ACHN (cell line): ENCODE results near the gene NUTF2.
"Not testable (repeated sequence)": the region's sequence is repeated elsewhere in the genome, so short reads cannot be mapped to it uniquely, and the experiment has no call there.

Experiments
- DNase-seq: peaks from one replicate; pipeline ENCODE4 v3.0.0-alpha.2; 2015
- in situ Hi-C: cut with HindIII; loops from 2 replicates; pipeline ENCODE4 v1.10.0; 2017; ENCODE audit warnings: low sequenced_read_pairs, low pct_ligation_motif_present, low pct_unique_long_range_greater_than_20kb

The NUTF2 gene

DNA sequence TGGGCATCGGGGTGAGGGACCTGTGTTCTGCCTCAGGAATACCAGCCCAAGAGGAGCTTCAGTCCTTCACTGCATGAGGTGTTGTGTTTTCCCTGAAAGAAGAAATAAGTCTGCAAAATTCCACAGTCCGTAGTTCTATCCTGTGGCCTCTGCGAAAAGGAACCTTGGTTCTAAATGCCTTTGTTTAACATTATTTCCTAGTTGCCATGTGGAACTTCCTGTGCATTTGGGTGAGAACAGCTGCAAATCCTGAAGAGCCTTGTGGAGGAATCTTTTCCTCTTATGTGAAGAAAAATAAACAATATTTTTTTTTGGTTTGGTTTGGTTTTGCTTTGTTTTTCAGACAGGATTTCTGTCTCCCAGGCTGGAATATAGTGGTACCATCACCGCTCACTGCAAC is 56.1 kb downstream of the NUTF2 start:
- DNase-seq = no peak
- in situ Hi-C loops = no loop called here

DNA sequence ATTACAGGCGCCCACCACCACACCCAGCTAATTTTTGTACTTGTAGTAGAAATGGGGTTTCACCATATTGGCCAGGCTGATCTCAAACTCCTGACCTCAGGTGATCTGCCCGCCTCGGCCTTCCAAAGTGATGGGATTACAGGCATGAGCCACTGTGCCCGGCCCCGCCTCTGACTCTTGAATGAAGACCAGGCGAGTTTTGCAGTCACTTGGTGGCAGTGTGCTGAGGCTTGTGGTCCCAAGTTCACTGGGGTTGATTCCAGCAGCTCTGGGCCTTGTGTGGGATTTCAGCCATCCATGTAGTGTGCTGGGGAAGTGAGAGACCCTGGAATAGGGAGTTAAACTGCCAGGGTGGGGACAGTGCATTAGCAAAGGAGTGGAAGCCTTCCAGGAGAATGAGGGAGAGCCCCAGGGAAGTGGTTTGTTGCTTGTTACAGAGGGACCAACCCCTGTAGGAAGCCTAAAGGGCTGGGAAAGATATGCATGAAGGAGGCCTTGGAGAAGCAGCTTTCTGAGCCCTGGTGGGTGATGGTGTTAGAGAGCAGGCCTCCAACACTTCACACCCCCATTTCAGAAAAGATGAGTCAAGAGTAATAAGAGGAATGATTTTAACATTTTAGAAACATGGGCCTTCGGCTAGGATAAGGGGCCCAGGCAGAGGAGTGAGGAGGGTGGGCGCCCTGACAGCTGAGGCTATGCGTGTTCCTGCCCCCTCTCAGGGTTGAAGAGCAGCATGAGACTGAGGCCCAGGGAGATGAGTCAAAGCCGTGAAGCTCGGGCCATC is 60.9 kb downstream of the NUTF2 start:
- no peak for DNase-seq
- in situ Hi-C loops = no loop called here

DNA sequence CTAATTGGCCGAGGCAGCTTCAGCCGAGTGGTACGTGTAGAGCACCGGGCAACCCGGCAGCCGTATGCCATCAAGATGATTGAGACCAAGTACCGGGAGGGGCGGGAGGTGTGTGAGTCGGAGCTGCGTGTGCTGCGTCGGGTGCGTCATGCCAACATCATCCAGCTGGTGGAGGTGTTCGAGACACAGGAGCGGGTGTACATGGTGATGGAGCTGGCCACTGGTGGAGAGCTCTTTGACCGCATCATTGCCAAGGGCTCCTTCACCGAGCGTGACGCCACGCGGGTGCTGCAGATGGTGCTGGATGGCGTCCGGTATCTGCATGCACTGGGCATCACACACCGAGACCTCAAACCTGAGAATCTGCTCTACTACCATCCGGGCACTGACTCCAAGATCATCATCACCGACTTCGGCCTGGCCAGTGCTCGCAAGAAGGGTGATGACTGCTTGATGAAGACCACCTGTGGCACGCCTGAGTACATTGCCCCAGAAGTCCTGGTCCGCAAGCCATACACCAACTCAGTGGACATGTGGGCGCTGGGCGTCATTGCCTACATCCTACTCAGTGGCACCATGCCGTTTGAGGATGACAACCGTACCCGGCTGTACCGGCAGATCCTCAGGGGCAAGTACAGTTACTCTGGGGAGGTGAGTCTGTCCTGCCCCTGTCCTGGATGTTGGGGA is 62.5 kb downstream of the NUTF2 start:
- in situ Hi-C loops = no loop called here
- DNase-seq = no peak

DNA sequence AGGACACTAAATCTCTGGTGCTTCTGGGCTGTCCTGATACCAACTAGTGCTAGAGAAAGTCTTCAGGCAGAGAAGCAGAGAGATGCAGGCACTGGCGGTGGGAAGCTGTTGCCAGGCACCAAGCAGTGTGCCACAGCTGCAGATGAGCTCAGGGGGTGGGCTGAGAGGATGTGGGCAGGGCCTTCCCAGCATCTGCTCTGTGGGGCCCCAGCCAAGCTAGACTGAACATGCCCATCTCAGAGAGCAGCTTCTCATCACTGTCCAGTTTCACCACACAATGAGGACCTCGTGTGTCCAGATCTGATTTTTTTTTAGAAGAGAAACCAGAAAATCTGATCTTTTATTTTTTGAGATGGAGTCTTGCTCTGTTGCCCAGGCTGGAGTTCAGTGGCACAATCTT is 63.4 kb downstream of the NUTF2 start:
- in situ Hi-C loops = no loop called here
- no peak for DNase-seq

DNA sequence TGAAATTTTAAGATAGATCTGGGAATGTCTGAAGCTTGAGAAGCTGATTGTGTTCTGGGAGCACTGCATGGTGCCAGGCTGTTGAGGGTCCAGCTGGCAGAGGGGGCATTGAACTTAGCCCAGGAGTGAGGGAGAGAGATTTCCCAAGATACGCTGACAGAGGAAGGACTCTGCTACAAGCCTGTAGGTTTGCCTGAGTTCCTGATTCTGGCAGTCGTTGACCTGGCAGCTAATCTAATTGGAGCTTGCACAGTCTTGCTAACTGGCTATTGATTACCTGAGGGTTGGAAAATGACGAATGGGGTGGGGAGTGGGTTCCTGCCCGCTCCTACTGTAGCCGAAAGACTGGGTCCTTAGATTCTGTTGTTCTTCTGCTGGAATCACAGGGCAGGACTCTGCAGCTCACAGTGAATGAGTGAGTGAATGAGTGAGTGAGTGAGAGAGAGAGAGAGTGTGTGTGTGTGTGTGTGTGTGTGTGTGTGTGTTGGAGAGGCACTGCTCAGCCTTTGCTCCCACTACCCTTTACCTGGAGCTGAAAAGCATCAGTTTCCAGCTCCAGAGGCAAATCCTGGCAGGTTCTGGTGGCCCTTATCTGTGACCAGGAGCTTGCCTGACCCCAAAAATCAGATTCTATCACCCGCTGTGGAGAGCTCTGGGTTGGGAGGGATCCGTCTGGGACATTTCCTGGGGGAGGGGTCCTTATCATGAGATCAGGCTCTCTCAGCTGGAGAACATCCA is 68.2 kb downstream of the NUTF2 start:
- in situ Hi-C loops = no loop called here
- DNase-seq = no peak

DNA sequence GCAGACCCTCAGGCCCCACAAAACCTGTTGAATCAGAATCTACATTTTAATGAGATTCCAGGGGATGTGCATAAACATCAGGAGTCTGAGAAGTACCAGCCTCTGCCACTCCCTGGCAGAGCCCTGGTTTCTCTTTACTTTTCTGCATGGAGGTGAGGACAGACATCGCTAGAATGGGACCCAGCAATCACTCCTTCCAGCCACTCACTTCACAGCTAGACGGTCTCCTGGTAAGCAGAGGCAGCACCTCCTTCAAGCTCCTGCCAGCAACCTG is 68.7 kb downstream of the NUTF2 start:
- DNase-seq, in situ Hi-C loops: not testable (repeated sequence)

DNA sequence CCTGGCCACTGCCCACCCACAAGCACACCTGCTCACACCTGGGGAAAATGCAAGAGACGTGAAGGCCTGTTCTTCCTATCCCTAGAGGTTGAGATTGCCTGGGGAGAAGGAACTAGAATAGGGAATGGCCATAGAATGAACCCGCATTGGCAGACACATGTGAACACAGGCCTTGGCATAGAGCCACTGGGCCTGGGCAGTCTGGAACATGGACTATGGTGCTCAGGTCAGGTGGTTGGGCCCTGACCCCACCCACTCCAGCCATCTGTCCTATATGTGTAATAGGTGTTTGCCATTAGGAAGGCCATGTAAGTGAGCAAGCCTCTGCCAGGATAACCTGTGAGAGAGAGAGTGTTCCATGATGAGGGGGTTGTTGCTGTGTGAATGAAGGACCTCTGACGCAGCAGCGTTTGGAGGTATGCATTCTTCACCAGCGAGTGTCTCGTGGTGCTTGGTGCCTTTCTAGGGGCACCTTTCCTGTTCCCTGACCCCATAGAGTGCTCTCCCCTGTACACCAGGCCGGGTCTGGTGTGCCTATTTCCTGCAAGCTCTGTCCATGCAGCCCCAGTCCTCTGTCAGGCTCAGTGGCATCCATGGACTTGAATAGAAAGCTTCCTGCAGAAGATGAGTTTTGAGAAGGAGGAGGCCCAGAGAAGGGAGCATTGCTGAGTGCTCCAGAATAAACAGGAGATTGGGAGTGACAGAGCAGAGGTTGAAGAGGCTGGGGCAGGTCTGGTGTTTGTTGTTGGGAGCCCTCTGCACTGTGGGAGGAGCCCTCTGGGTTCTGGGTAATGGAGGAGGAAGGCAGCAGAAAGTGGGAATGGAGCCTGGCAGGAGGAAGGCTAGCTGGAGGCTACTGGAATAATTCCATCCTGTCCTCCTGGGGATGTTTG is 69.3 kb downstream of the NUTF2 start:
- in situ Hi-C loops = no loop called here
- DNase-seq = no peak

DNA sequence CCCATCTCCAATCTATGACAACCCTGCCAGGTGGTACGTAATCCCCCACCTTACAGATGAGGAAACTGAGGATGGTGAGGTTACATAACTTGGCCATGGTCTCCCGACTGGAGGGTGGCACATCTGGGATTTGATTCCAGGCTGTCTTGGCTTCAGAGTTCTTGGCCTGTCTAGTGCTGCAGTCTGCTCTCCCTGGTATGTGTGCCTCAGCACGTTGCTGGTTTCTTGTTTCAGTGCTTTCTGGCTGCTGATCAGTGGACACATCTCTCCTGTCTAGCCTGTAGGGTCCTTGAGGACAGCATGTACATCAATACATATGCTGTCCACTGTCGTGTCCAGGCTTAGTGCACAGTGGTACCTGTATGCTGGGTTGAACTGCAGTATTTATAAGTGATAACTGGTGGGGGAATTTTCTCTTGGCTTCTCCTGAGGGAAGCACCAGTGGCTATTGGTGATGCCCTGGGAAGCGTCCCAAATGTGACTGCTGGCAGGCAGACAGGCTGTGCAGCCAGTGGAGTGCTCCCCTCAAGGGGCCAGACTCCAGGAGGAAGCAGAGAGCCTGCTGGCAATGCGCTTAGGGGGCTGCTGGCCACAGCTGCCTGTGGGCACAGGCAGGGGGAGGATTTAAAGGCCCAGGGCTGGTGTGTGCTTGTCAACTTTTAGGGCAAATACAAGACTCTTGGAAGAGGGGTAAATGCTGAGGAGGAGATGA is 70.6 kb downstream of the NUTF2 start:
- in situ Hi-C loops = no loop called here
- no peak for DNase-seq

DNA sequence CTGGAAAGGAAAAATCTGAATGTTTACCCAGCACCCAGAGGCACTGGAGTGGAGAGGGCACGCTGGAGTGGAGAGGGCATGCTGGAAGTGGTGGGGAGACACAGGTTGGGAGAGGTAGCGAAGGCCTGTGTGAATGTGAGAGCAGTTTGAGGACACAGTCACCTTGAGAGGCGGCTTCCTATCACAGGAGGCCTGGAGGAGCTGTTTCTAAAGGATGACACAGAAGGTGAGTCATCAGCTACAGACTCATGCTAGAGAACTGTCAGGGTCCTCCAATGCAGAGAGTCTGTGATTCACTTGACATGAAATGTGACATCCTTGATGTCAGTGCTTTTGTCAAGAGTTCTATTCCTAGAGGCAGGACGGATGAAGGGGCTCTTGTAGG is 71.1 kb downstream of the NUTF2 start:
- in situ Hi-C loops = no loop called here
- DNase-seq = peak; percentile 85

DNA sequence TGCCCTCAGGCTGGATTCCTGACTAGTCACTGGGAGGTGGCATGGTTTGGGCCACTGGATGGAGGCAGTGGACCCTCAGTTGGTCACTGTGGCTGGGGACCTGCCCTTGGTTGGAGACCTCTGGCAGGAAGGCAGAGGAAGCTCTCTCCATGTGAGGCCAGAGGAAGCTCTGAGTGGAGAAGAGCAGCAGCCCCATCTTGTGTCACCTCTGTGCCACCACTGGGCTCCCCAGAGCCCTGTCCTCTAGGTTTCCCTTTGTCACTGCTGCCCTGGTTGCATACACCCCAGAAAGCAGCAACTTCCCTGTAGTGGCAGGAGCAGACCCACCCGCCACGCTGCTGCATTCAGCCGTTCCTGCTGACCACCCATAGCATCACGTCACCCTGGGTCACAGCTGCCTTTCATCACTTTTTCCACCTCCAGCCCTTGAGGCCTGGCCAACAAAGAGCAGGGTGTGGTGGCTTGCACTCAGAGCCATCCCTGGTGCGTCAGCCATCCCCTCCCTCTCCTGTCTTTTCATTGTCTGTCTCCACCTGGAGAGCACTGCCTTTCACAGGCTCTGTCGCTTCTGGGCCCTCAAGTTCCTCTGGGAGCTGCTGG is 73.0 kb downstream of the NUTF2 start:
- no peak for DNase-seq
- in situ Hi-C loops = no loop called here
